ENCODE data around the gene MACROH2A2.
"Not testable (repeated sequence)": the region's sequence is repeated elsewhere in the genome, so short reads cannot be mapped to it uniquely, and the experiment has no call there.

Gene MACROH2A2

DNA sequence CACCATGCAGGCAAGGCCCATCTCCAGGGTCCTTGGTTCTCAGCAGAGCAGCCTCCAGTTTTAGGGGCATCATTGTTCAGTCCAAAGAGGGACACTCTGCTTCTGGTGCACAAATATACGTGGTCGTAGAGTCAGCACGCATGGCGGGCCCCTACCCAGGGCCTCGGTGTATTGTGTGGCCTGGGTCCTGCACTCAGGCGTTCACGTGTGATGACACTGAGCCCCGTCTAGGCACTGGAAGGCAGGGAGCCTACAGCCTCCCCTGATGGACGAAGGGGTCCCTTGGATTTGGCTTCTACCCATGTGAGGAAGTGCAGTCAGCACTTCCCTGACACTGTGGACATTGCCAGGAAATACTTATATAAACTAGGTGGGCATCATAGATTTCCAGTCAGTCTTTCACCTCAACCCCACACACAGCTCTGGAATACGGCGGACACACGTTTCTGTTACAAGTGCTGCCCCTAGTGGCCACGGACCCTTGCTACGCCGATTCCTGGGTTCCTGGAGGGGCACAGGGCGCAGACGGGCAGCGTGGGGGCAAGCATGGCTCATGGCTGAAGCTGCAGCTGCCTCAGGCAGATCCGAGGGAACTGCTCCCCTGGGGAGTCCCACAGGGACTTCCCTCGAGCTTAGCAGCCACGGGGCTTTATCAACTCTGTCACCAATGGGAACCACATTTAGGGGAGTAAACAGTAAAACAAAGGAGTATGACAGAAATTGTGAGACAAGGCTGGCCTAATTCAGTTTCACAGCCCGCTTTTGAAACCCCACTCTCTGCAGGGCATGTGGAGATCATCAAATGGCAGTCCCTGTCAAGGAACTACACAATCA lies 54.5 kb downstream of the MACROH2A2 start:
- DNase-seq, result peak in 1 of 4 experiments; percentile 4

DNA sequence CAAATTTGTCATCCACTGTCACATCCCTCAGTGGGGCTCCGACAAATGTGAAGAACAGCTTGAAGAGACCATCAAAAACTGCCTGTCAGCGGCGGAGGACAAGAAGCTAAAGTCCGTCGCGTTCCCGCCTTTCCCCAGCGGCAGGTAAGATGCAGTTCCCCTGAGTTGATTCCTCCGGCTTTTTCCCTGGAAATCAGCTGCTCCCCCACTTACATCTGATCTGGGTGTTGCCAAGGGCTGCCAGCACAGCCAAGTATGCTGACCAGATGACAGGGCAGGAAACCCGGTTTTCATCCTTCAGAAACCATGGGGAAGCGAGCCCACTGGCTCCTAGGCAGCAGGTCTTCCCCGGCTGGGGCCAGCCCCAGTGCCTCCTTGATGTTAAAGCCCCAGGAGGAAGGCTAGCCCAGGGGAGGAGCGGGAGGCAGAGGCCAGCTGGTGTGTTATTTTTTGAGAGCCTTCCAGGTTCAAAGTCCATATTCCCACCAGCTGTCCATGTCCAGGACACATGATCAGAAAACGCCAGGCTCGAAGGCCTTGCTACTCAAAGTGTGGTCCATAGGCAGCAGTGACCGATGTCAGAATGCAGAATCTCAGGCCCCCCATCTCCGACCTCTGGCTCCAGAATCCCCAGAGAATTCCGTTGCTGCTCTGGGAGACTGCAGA lies 56.6 kb downstream of the MACROH2A2 start:
- no peak for DNase-seq

DNA sequence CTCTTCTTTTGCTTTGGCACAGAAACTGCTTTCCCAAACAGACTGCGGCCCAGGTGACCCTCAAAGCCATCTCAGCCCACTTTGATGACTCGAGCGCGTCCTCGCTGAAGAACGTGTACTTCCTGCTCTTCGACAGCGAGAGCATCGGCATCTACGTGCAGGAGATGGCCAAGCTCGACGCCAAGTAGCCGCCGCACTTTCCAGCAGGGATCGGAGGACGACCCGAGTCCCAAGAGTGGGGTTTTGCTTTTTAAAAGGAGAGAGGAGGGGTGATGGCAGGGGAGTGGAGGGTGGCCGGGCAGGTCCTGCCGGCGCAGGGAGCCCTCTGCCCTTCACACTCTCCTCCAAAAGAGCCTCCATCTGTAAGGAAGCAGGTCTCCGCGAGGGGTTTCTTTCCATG lies 58.9 kb downstream of the MACROH2A2 start:
- DNase-seq, result no peak

DNA sequence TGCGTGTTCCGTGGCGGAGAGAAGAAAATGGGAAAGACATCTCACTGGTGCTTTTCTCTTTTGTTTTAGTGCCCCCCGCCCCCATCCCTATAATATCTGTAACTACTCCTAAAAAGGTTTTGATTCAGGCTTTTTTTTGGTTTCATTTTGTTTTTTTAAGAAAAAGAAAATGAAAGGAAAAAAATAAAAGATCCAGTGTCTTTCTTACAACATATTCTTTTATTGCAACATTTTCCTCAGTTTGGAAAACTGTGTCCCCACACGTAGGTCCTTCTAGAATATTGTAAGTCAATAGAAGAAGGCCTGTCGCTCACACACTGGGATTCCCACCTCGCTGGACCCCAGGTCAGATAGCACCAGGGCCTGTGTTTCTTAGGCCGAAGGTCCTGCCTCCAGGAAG lies 59.4 kb downstream of the MACROH2A2 start:
- DNase-seq, result no peak

DNA sequence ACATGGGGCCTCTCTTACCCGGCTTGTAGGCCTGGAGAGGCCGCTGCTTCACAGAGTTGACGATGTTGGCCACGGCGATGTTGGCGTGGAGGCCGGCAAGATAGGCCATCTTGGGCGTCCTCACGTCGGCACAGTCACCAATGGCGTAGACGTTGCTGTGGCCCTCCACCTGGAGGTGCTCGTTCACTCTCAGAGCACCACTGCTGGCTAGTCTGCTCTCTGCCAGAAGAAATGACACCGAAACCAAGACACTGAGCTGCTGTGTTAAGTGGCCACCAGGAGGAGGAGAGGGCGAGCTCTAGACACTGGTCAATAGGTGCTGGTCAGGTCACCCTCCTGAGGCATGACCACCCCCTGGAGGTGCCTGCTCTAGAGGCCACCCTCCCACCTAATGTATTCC lies 62.3 kb downstream of the MACROH2A2 start:
- no peak for DNase-seq

DNA sequence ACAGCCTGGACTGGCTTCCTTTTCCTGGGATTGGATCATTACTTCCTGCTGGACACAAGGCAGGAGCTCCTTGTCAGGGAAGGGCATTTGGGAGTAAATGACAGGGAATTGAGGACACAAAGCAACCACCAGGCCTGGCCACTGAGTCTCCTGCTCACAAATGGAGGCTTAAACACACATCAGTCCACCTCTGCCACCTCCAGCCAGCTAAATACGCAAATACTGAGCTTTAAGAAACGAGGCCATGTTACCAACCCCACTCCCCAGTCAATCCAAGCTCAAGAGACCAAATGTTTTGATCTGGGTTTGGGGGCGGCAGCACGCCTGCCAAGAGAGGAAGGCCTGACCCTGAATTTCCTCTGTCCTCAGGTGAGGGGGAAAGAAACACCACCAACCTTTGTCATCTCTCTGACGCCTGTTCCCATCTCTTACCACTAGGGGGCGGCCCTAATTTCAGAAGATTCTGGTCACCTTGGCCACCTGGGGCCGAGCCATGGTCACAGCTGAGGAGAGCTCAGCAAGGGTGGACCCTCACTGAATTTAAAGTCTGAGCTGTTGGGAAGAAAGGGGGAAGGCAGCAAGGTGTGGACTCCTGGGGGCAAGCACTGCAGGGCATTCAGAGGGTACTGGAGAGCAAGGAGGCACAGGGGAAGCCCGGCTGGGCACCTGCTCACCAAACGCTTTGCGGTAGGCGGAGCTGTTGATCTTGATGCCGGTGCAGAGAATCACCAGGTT lies 63.5 kb downstream of the MACROH2A2 start:
- DNase-seq, result peak in 3 of 4 experiments; percentile 14 to 20 (median 17)

DNA sequence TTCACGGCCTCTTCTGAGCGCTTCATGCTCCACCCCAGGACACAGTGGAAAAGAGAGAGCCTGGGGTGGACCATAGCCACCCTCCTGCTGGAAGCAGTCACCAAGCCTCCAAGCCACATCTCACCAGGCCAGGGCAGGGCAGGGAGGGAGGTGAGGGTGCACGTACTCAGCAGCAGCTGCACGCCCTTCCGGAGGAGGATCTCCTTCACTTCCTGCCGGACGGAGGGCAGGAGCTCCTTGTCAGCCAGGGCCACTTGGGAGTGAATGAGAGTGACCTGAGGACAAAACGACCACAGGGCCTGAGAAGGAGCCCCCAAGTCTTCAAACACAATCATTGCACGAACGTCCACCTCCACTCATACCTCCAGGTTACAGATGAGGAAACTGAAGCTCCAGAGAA lies 65.0 kb downstream of the MACROH2A2 start:
- DNase-seq, result no peak

DNA sequence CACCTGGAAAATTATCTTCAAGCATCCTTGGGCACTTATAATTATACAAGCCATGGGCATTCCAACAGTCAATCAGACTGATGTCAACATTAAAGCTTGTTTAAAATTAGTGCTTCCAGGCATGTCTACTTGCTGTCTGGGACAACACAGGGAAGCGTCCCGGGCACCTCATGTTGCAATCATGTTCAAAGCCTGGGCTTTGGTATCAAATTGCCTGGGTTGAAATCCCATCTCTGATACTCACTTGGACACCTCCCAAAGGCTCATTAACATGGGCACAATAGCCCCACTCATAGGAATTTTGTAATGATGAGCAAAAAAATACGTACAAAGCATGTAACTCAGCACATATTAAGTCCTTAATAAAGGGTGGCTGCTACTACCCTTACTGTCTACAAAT lies 65.5 kb downstream of the MACROH2A2 start:
- no peak for DNase-seq

DNA sequence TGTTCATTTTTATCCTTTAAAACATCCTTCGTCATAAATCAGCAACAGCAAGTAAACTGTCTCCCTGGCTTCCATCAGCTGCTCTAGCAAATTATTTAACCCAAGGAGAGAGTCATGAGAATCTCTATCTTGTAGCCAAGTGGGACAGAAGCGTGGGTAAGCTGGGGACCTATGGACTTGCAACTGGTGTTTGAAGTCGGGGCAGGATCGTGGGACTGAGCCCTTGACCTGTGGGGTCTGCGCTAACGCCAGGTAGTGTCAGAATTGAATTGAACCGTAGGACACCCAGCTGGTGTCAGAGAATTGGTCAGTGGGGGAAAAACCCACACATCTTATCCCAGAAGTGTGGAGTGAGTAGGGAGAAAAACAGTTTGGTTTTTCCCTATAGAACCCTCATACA lies 66.6 kb downstream of the MACROH2A2 start:
- DNase-seq, result no peak

DNA sequence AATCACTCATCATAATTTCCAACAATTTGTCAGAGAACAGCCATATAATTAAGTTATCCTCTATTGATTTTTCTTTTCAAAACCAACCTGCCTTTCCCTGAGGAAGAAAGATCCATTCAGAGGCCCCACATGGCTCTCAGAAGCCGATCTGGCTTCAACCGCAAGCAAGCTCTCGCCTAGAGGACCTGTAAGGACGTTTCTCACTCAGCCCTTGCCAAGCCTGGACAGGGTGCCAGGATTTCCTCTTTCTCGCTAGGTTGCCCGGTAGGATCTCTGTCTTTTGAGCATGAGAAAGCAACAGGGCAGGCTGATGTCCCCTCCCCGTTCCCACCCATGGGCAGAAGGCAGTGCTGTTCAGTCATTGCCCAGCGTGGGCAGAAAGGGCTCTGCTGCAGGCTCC lies 67.0 kb downstream of the MACROH2A2 start:
- DNase-seq, result no peak

DNA sequence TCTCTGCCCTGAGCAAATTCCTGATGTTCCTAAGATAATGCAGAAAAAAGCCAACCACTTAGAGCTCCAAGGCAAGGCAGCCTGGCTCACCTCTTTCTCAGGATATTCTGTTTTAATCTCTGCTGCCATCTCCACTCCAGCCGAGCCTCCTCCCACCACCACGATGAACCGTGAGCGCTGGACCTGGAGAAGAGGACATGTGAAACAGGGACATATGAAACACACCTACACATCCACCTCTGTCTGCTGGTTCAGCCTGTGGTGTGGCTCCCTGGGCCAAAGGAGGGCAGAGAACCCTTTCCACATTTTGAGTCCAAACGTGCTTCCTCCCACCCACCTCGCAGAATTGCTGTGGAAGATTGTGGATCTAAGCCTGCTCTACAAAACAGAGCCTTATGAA lies 67.8 kb downstream of the MACROH2A2 start:
- DNase-seq, result no peak

DNA sequence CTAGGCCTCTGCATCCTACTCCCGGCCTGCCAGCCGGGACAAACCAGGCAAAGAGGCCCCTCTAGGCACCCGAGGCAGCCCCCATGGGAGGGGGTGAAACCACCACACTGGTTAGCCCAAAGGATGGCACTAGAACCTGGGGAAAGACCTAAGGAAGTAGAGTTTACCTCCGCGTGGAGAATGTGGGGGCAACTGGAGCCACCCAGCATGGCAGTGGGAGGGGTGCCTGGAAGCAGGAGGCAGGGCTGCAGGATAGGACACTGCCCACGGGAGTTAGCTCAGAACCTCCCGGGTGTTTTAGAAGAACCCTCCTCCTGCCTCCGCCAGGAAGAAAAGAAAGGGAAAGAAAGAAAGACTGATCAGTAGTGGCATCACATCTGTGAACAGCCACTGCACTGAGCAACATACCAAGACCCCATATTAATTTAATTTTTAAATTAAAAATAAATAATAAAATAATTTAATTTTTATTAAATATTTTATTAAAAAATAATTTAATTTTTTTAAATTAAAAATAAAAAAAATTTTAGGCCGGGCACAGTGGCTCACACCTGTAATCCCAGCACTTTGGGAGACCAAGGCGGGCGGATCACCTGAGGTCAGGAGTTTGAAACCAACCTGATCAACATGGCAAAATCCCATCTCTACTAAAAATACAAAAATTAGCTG lies 68.8 kb downstream of the MACROH2A2 start:
- no peak for DNase-seq

DNA sequence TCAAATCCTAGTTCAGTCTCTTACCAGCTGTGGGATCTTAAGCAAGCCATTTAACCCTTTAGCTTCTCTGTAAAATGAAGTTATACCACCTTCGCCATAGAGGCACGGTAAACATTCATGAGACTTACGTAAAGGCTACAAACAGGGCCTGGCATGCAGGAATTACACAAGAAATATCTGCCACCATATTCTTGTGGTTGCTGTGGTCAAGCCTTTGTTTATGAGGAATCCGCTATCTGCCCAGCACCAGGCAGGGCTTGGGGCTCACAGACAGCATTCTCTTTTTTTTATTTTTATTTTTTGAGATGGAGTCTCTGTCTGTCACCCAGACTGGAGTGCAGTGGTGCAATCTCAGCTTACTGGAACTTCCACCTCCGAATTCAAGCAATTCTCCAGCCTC lies 70.1 kb downstream of the MACROH2A2 start:
- no peak for DNase-seq

DNA sequence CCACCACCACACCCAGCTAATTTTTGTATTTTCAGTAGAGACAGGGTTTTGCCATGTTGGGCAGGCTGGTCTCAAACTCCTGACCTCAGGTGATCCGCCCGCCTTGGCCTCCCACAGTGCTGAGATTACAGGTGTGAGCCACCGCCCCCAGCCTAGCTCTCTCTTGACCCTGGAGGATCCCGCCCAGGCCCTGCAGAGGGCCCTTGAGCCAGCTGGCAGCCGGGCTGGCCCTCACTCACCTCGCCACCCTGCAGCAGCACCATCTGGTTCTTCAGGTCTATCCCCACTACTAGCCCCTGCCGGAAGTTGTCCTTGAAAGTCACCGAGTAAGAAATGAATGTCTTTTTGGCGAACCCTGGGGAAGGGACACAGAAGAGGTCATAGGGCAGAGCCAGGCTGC lies 70.5 kb downstream of the MACROH2A2 start:
- not testable (repeated sequence) for DNase-seq

DNA sequence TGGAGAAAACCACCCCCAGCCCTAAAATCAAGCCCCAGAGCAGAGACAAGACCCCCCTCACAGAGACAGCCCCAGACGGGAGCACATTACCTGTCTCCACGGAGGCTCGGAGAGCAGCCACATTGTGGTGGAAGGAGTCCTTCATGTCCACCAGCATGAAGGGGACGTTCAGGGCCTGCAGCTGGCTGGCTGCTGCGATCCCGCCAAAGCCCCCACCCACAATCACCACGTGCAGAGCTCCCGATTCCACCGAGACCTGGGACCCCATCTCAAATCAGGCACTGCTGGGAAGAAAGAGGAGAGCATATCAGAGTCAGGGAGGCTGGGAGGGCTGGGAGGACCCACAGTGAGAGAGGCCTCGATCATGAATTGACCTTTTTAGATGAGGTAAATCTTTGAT lies 71.2 kb downstream of the MACROH2A2 start:
- DNase-seq, result no peak

DNA sequence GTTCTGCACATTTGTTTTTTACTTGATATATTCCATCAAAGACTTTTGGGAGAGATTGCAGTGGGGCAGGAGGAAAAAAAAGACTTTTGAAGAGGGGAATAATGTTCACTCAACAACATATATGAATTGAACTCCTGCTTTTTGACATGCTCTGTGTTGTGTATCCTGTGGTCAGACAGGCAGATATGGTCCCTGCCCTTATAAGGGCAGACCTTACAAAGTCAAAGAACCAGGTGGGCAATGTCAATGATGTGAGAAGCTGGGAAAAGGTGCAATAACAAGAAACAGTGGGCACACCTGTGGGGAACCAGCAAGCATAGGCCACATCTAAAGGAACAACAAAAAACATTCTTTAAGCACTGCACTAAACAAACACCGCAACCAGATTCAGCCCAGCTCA lies 71.8 kb downstream of the MACROH2A2 start:
- DNase-seq, result no peak

DNA sequence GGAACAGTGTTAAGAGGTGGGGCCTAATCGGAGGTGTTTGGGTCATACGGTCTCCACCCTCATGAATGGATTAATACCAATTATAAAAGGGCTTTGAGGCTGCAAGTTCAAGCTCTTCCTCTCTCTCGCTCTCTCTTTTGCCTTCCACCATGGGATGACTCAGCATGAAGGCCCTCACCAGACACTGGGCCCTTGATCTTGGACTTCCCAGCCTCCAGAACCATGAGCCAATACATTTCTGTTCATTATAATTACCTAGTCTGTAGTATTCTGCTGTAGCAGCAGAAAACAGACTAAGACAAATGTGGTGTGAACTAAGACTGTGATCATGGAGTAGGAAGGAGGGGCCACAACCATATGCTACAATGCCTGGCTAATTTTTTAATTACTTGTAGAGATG lies 72.3 kb downstream of the MACROH2A2 start:
- no peak for DNase-seq

DNA sequence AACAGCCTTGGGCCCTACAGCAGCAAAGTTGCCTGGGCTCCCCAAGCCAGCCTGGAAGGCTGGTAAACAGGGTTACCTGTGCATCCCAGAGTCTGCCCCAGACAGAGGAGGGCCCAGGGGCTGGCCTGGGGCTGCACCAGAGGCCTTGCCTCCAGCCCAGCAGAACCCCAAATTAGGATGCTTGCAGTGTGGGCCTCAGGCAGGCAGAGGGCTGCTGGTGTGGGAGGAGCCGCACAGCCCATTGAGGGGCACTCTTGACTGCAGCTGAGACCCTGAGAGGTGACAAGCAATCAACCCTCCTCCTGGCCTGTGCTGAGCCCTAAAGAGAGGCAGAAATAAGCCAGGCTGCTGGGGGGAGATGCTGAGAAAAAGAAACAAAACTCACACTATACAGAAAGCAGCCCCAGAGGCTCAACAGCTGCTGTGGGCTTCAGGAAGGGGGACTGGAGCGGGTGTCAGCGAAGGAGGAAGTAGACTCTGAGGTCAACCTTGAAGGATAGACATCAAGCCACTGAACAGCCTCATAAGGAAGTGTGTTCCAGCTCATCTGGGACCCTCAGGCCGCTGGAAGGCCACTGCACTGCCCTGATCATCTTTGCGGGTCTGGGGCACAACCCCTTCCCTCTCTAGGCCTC lies 73.4 kb downstream of the MACROH2A2 start:
- DNase-seq, result no peak

DNA sequence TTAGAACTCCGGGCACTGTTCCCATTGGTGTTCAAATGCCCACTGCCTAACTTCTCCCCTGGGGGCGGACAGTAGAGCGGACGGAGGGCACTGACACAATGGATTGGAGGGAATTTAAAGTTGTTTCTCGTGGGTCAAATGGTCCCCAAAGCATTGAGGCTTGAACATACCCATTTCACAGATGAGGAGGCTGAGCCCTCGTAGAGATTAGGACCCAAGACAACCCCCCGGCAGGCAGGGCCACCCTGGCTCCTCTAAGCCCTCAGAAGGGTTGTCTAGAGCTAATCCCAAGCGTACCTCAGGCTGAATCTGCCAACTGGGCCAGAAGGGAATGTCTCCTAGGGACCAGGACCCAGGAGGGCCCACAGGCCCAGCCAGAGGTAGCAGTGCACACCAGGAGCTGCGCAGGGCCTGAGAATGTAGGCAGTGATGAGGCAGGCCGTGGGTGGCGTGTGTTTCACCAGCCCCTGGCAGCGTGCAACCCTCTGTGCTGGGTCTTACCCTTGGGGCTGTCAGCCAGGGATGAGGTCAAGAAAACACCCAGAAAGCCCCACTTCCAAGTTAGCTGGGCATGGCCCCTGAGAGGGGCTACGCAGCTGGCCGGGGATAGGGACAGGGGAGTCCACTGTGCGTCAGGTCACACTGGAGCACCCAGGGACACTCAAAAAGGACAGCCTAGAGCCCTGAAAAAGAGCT lies 74.2 kb downstream of the MACROH2A2 start:
- DNase-seq, result no peak

DNA sequence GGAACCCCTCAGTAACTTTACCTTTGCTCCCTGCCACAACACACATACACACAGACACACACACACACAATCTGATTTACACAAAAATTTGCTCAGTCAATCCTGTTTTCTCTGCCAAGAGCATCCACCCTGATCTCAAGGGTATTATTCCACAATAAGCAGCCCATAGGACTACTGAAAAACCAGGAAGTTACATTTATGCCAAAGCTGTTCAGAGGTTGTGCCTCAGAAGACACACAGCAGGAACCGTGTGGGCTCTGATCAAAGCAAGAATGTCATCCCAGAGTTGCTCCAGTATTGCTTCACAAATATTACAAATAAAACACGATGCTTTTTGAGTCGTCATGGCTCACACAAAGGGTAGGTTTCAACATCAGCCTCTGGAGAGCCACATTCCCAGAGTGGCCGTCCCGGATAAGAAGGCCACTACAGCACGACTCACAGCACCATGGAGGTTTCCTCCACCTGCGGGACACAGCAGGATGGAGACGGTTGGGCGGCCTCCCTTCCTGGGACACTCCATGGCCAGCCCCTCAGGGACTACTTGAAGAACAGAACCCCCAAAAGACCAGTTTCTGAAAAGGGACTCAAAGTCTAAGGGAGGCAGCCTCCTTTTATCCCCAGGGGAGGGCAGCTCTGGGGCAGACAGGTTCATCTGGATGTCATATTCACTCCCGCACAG lies 78.4 kb downstream of the MACROH2A2 start:
- no peak for DNase-seq

DNA sequence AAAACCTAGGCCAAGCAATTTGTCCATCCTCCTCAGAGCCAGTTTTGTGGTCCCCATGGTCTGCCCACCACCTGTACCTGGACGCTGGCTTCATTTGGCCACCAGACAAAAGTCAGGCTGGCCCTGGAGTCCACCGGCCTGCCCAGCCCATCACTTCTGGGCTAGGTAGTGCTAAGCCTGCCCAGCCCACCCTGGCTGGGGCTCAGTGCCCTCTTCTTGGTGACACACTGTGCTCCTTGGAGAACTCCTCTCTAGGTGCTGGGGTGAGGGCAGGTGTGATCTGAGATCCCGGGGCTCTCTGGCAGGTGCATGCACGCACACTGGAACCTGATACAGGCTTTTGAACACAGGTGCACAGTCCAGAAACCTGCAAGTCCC lies 78.9 kb downstream of the MACROH2A2 start:
- no peak for DNase-seq
